Stimulated activated naive CD8-positive, alpha-beta T cell treated with anti-CD3 and anti-CD28 coated beads, Interleukin-15, amount 100 ng/mL, for 72 hours (primary cell): ENCODE measurements around the gene COPS7A.

Experiments
- ATAC-seq: fragments of 150-1000 bp; cut with Tn5 transposase; 2 replicates; pipeline ENCODE4 v1.10.0; 2021; ENCODE audit warnings: mild to moderate bottlenecking, moderate library complexity
- DNase-seq, 2 donors: peaks; one replicate each; pipeline ENCODE4 v3.0.0; 2021 to 2022
- H3K27ac Mint-ChIP-seq, 2 donors: one replicate each; pipeline ENCODE4 v1.8.0; 2022; ENCODE audit warnings: mild to moderate bottlenecking in 2 of 2, mixed read lengths in 2 of 2, moderate library complexity in 2 of 2
- H3K27me3 Mint-ChIP-seq: one replicate; pipeline ENCODE4 v1.8.0; 2022; ENCODE audit warnings: mixed read lengths
- H3K4me1 Mint-ChIP-seq: one replicate; pipeline ENCODE4 v1.8.0; 2022; ENCODE audit warnings: mild to moderate bottlenecking, mixed read lengths
- H3K4me3 Mint-ChIP-seq, 2 donors: one replicate each; pipeline ENCODE4 v1.8.0; 2022; ENCODE audit warnings: mild to moderate bottlenecking in 2 of 2, mixed read lengths in 2 of 2, moderate library complexity in 1 of 2
- H3K9me3 Mint-ChIP-seq, 2 donors: one replicate each; pipeline ENCODE4 v1.8.0; 2022; ENCODE audit warnings: mixed read lengths in 2 of 2

COPS7A gene

DNA sequence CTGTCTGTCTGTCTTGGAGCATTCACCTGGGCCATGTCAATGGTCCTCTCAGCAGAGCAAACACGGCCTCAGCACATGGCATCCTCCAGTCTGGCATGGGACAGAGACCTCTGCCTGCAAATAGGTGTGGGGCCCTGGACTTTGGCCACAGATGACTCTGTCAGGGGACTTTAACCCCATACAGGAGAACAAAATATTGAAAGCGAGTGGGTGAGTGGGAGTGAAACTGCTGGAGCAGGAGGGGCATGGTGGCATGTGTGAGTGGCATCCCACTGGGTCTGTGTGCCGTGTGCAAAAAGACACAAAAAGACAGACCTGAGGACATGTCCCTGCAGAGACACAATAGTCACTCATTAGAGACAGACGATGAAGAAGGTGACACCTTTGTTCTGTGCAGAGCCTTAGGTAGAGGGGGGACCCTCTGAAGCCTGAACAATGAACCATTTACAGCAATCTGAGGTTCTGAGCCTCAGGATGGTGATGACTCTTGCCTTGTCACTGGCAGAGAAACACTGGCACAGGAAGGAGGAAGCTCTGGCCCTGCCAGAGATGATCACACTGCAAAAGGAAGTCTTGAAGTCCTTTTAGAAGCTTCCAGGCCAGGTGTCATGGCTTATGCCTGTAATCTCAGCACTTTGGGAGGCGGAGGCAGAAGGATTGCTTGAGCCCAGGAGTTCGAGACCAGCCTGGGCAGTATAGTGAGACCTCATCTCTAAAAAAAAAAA lies 56.0 kb downstream of the COPS7A start:
- peaks cover 12% of the 10 kb centered on the region for H3K27me3 Mint-ChIP-seq
- DNase-seq, result no peak
- peaks cover 91% of the 10 kb centered on the region for H3K4me1 Mint-ChIP-seq
- peak; percentile 42 for ATAC-seq
- peak overlapping the region; percentile 78 to 87 for H3K4me3 Mint-ChIP-seq
- peak overlapping the region in 1 of 2 donors; percentile 83 for H3K27ac Mint-ChIP-seq
- no peaks in the 10 kb centered on the region for H3K9me3 Mint-ChIP-seq

DNA sequence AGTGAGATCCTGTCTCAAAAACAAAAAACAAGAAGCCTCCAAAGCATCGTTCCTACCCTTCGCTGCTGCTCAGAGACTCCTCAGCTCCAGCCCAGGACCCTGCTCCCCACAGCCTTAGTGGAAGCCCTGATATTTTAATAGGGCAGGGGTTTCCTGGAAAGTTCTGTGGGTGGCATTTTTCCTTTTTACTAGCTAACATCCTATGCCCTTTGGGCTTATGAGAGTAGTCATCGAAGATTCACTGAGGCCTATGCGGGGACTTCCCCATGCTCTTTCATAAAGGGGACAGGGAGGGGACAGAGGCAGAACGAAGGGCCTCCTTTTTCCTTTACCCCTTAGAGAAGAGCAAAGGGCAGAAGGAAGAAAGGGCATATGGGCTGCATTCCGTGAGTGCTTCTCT lies 56.7 kb downstream of the COPS7A start:
- Mint-ChIP-seq H3K4me3 (peak overlapping the region; percentile 78 to 87), H3K4me1 (peaks cover 84% of the 10 kb centered on the region), H3K27ac (peak overlapping the region in 1 of 2 donors; percentile 6), H3K9me3 (no peaks in the 10 kb centered on the region), H3K27me3 (peaks cover 12% of the 10 kb centered on the region)
- peak; percentile 69 for ATAC-seq
- DNase-seq, result peak in 1 of 2 donors; percentile 56
